GM21786 (cell line): ENCODE data around the gene CALB2.
"Not testable (repeated sequence)": the region's sequence is repeated elsewhere in the genome, so short reads cannot be mapped to it uniquely, and the experiment has no call there.

ENCODE experiments used
- ATAC-seq: cut with Tn5 transposase; IDR thresholded peaks from one replicate; pipeline ENCODE4 v1.9.1; 2021; ENCODE audit not compliant: unreplicated experiment

CALB2 gene, protein sequence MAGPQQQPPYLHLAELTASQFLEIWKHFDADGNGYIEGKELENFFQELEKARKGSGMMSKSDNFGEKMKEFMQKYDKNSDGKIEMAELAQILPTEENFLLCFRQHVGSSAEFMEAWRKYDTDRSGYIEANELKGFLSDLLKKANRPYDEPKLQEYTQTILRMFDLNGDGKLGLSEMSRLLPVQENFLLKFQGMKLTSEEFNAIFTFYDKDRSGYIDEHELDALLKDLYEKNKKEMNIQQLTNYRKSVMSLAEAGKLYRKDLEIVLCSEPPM

GRCh38 chr16:71358464-71358998 is at the start of gene CALB2:
Gene CALB2 (plus strand): TSS chr16:71358723. CDS start chr16:71358793, 70 bp downstream.
- peak; percentile 87 for ATAC-seq

DNA sequence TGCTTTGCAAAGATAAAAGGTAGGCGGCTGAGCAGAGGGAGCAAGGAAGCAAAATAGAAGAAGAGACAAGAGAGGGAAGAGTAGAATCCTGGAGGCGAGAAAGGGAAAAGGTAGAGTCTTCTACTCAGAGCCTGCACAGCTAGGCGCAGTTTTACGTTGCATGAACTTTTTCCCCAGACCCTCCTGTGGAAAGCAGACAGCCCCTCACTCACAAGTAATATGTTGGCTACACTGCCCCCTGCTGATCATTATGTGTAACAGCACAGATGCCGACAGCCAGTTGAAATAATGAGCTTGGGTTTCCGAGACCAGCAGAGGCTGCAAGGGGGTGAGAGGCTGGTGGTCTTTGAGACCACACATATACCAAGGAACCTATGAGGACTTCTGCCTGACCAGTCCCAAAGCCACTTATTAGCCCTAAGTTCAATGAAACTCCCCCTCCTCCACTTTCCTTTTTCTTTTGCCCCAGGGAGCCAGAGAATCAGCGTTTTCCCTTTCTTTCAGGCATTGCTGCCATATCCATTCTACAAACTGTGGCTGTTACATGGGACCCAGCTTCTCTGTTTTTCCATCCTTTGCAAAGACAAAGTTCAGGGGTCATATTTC is 46.9 kb upstream of the CALB2 start:
- ATAC-seq = no peak

GRCh38 chr16:71313591-71313990 is 44.9 kb upstream of the CALB2 start:
- not testable (repeated sequence) for ATAC-seq

DNA sequence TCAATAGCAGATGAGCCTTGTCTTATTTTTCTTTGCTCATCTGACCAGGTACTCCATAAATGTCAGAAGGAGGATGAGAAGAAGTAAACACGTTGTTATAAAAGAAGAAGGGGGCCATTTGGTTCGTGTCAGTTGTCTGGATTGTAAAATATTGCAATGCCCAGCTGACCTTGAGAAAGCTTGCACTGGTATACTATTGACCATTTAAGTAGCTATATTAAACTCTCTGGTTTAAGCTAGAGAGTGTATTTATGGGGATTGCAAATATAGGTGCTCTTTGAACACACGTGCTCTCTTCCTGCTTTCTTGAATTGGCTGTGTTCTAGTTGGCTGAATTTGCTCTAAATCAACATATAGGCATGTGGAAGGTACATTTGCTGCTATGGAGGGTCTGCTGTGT is 43.3 kb upstream of the CALB2 start:
- ATAC-seq = no peak

- no peak for ATAC-seq
Observed at GRCh38 chr16:71319999-71320398, 38.5 kb upstream of the CALB2 start.

DNA sequence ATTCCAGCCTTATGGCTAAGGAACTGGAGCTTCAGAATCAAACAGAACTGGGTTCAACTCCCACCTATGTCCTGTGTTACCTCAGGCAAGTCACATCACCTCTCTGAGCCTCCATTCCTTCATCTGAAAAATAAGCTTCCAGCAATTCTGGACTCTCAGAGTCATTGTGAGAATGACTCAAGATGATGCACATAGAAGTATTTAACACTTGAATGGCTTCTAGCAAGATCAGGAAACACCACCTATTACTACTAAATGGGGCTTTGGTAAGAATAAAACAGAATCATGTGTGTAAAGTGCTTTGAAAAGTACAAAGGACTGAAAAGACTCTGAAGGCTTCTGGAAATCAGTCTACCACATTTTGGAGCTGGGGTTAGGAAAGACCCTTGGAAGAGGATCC is 30.8 kb upstream of the CALB2 start:
- ATAC-seq = no peak

- ATAC-seq = no peak
Observed at GRCh38 chr16:71328151-71328550, 30.4 kb upstream of the CALB2 start.

DNA sequence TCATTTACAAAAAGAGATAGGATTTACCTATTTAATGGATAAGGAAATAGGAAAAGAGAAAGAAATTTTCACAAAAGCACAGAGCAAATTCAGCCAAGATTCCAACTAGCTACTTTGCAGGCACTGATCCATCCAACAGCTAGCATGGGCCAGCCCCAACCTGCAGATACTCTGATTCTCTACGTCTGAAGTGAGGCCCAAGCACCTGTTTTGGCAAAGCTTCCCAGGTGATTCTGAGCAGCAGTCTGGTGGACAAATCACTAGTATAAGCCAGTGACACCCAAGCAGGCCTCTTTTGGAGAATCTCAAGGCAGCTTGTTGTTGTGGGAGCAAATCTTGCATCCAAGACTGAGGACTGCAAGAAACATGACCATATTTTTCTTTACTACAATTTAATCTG is 20.9 kb upstream of the CALB2 start:
- ATAC-seq = no peak

- no peak for ATAC-seq
Observed at GRCh38 chr16:71338193-71338592, 20.3 kb upstream of the CALB2 start.

DNA sequence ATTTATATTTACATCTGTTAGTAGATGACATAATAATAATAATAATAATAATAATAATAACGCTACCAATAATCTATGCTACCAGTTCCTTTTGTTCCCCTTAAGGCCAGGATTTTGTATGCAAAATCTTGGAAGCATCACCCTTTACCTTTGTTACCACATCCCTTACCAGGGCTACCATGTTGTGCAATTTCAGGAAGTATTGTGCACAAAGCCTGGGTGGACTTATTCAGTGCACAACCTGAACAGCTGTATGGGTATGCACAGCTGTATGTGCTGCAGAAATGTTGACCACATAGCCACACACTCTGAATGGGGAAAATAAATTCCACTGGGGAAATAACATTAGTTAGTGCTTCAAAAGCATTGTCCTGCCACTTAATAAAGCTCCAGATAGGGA is 19.9 kb upstream of the CALB2 start:
- ATAC-seq = no peak

DNA sequence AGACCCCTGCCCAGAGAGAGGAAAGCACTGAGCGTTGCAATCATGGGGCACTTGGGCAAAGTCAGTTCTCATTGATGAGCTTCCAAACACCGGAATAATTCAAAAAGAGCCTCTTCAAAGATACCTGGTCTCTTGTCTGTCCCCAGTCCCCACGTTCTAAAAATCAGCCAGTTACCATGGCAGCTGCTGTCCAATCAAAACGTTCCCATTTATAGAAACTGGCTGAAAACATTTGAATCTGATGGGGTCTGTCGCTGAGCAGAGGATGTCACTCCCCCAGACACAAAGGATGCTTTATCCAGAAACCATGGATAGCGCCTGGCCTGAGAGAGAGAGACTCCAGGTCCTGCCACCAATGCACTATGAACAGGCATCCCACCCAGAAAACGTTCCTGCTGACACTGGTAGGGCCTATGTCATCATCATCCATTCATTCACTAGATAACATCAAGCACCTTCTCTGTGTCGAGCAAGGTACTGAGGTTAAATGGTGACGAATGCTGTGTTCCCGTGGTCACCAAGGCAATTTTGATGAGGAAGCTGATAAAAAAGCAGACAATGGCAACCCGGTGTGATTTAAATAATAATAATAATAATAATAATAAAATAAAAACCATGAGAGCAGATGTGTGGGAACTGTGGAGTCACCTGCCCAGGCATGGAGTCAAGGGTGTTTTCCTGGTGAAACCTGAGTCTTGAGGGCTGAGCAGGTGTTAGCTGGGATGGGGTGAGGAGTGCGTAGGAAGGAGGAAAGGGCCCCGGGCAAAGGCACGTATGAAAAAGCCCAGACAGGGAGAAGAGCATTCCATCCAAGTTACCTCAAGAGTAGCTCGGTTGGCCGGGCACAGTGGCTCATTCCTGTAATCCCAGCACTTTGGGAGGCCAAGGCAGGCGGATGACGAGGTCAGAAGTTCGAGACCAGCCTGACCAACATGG is 19.0 kb upstream of the CALB2 start:
- ATAC-seq = no peak

DNA sequence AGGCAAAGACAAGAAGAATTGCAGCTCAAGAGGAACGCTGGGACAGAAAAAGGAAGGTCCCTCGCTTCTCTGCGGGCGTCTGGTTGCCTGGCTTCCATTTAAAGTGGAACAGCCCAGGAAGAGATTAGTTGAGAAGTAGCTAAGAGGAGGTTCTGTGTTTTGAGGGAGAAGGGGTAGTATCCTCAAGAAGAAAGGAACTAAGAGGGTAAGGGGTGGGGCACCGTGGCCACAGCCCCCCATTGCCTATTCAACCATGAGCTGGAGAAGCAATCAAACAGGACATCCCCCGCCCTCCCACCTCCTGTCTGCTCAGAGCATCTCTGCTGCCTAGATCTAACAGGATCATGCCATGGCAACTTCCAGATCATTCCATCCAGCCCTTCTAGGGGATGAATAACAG is 18.1 kb upstream of the CALB2 start:
- no peak for ATAC-seq

GRCh38 chr16:71341881-71342280 is 16.6 kb upstream of the CALB2 start:
- no peak for ATAC-seq

GRCh38 chr16:71343078-71343477 is 15.4 kb upstream of the CALB2 start:
- ATAC-seq = no peak

DNA sequence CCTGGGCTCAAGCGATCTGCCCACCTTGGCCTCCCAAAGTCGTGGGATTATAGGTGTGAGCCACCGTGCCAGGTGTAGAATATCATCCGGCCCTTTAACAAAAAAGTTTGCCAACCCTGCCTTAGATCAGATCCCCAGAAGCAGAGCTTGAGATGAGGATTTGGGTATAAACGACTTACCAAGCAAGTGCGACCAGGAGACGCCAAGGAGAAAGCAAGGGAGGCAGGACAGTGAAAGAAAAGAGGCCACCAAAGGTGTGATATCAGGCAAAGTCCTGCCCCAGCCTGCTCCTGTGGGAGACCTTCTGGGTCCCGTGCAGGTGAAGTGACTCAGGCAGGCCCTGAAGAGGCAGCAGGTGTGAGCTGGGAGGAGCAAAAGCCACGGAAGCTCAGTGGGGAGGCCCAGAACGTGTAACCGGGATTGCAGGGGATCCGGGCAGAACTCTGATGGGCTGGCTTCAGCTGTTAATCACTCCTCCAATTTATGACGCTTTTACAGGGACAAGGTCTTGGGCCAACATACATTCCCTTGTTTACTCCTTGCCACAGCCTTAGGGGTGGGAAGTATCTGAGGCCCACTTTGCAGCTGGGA is 14.1 kb upstream of the CALB2 start:
- no peak for ATAC-seq

DNA sequence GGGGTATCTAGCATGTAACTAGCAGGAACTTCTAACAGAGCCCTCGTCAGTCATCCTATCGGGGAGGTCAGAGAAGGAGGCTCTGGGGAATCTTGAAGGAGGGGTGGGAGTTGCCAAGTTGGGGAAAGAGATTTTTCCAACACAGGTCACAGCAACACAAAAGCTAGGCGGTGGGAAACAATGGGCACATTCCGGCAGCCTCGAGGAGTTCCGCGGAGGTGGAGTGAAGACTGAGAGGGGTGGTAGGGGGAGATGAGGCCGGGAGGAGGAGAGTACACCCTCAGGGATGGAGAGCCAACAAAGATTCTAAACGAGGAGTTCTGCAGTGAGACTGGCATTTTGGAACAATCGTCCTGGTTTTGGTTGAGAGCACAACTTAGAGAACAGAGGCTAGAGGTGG is 13.5 kb upstream of the CALB2 start:
- ATAC-seq = no peak

- ATAC-seq = no peak
Observed at GRCh38 chr16:71347146-71347545, 11.4 kb upstream of the CALB2 start.

GRCh38 chr16:71348262-71349085 is 10.0 kb upstream of the CALB2 start:
- ATAC-seq = no peak

DNA sequence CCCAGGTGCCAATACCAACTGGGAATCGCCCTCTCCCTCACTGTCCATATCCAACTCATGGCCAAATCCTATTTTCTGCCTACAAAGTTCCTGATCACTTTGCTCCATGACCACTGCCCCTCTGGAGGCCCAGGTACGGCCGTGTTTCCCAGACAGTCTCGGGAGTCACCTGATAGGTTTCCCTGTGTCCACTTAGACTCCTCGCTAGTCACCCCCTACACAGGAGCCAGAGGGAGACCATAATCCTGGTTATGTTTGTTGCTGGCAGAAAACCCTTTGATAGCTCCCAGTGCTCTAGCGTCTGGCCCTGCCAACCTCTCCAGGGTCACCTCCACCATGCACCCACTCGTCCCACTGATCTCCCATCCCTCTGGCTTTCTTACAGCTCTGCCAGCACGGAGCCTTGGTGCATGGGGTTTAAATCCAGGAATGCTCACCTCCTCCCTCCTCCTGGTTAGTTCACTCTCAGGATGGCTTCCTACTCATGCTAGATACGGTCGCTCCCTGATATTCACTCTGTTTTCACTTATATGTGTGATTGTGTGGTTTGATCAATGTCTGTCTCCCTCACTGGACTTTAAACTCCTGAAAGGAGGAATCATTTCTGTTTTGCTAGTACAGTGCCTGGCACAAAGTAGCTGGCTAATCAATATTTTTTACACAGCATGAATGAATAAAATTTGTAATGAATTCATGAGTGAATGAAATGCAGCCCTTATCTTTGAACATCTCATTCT is 7.5 kb upstream of the CALB2 start:
- no peak for ATAC-seq

DNA sequence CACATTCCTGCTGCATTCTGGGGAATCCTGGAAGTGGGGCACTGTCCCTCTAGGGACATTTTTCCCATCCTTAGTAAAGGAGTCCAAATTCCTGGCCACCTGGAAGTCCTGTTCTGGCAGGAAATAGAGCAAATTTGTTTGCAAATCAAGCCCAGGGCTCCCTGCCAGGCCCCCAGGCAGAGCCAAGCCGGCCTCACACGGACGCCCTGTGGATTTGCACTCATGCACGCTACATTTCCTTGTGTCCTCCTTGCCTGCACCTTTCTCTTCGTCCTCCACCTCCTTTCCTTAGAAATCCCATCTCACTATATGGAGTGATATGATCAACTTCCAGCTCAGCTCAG is 7.0 kb upstream of the CALB2 start:
- ATAC-seq = no peak
